ENCODE results near the gene ZNF214.
A peak's percentile ranks its signal among the peaks of the same experiment; 100 is the strongest.
"Not testable (repeated sequence)": the region's sequence is repeated elsewhere in the genome, so short reads cannot be mapped to it uniquely, and the experiment has no call there.

ZNF214 gene

DNA sequence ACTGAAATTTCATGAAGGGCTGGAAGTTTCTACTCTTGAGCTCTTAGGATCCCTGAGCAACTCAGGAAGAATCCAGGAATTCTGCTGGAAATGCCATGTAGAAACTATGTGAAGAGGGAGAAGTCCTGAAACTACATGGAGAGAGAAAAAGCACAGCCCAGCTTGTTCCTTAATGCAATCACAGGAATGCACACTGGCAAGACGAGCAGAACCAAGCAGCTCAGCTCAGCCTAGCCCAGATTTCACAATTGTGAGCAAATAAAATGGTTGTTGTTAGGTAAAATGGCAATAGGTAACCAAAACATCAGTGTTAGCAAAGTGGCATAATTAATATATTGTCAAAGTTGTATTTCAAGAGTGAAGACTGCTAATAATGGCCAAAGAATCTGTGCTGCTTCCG is 28.1 kb downstream of the ZNF214 start:
- TF ChIP-seq, protein P1, sequence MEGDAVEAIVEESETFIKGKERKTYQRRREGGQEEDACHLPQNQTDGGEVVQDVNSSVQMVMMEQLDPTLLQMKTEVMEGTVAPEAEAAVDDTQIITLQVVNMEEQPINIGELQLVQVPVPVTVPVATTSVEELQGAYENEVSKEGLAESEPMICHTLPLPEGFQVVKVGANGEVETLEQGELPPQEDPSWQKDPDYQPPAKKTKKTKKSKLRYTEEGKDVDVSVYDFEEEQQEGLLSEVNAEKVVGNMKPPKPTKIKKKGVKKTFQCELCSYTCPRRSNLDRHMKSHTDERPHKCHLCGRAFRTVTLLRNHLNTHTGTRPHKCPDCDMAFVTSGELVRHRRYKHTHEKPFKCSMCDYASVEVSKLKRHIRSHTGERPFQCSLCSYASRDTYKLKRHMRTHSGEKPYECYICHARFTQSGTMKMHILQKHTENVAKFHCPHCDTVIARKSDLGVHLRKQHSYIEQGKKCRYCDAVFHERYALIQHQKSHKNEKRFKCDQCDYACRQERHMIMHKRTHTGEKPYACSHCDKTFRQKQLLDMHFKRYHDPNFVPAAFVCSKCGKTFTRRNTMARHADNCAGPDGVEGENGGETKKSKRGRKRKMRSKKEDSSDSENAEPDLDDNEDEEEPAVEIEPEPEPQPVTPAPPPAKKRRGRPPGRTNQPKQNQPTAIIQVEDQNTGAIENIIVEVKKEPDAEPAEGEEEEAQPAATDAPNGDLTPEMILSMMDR (IDR thresholded peaks at IDR 0.05; ENCODE audit: low read depth, low read length, missing control alignments) = no peak
- H3K4me3 ChIP-seq (ENCODE audit: low read depth, low read length) = no peak overlapping the region
- no peak for DNase-seq (ENCODE audit: low read depth)

DNA sequence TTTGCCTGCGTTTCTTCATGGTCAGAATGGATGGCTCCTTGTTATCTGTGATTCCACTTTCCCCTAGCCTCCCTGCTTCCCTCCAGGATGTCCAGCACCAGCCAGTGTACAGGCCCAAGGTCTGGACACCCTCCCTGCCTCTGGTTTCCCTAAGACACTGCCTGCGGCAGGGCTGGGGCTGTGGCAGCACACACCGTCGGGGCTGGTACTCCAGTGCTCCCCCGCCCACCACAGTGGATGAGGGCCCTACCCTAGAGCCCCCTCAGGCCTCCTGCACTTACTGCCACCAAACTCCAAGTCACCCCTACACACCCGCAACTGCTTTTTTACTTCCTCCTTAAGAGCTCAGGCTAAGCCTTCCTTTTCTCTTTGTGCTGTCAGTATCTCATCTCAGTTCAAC is 28.9 kb downstream of the ZNF214 start:
- no peak for DNase-seq (ENCODE audit: low read depth)
- TF ChIP-seq, protein P1 (IDR thresholded peaks at IDR 0.05; ENCODE audit: low read depth, low read length, missing control alignments) = no peak
- no peak overlapping the region for H3K4me3 ChIP-seq (ENCODE audit: low read depth, low read length)

DNA sequence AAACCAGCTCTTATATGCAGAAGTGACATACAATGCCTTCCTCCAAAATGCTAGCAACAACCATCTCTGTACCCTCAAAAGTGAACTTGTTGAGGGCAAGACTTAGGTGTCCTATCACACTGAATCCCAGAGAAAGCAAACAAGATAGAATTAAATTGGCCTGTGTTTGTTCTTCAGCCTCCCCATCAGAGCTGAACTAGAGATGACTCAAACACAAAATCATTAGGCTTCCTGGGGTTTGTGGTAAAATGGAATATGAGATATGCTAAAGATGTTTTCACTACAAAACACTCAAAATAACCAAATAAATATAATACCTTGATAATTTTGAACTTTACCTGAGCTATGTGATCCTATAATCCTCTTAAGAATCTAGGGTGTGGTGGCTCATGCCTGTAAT is 31.6 kb downstream of the ZNF214 start:
- H3K4me3 ChIP-seq (ENCODE audit: low read depth, low read length) = no peak overlapping the region
- TF ChIP-seq, protein P1 (IDR thresholded peaks at IDR 0.05; ENCODE audit: low read depth, low read length, missing control alignments) = no peak
- no peak for DNase-seq (ENCODE audit: low read depth)

DNA sequence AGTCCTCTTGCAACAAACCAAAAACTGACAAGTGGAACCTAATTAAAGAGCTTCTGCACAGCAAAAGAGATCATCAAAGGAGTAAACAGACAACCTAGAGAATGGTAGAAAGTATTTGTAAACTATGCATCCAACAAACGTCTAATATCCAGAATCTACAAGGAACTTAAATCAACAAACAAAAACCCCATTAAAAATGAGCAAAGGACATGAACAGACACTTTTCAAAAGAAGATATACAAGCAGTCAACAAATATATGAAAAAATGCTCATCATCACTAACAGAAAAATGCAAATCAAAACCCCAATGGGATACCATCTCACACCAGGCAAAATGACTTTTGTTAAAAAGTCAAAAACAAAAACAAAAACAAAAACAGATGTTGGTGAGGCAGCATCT is 33.7 kb downstream of the ZNF214 start:
- TF ChIP-seq, protein P1 (IDR thresholded peaks at IDR 0.05; ENCODE audit: low read depth, low read length, missing control alignments) = no peak
- no peak overlapping the region for H3K4me3 ChIP-seq (ENCODE audit: low read depth, low read length)
- no peak for DNase-seq (ENCODE audit: low read depth)

DNA sequence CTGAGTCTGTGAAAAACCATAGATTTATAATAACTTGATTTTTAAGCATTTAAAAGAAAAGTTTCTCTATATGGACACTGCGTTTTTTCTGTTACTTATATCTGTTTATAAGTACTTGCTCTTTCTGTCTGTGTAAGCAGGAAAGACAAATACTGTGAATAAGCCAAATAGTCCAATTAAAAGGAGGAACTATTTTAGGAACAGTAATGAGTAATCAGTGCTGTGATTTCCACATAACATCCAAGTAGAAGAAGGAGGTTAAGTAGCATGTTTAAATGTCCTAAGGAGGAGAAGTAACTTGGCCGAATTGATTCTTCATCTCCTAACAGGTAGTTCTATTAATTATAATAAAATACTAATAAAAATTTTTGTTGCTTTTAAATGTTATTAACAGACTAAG is 40.8 kb downstream of the ZNF214 start:
- H3K4me3 ChIP-seq (ENCODE audit: low read depth, low read length) = no peak overlapping the region
- DNase-seq (ENCODE audit: low read depth) = no peak
- TF ChIP-seq, protein P1 (IDR thresholded peaks at IDR 0.05; ENCODE audit: low read depth, low read length, missing control alignments) = no peak

DNA sequence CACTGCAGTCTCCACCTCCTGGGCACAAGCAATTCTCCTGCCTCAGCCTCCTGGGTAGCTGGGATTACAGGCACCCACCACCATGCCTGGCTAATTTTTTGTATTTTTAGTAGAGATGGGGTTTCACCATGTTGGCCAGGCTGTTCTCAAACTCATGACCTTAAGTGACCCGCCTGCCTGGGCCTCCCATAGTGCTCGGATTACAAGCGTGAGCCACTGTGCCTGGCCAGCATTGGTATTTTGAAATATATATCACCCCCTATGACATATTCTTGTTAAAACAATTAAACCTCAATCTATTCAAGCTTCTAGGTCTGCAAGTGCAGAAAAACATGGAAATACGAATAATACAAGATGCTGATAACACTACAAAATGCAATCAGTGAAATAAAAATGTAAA is 50.3 kb downstream of the ZNF214 start:
- H3K4me3 ChIP-seq (ENCODE audit: low read depth, low read length) = not testable (repeated sequence)

DNA sequence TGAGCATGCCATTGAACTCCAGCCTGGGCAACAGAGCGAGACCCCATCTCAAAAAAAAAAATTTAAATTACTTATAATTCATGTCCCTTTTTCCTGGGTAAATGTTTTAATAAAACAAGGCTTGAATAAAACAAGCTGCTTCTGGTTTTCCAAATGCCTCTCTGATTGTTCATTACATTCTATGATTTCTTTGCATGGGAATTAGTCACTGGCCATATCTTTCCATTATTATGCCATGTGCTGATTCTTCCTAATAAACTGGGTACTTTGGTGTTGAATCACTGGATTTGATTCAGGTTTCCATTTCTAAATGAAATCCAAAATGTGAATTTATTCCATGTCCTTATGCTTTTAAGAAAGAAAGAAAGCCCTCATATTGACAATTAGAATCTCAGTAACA is 51.3 kb downstream of the ZNF214 start:
- no peak overlapping the region for H3K4me3 ChIP-seq (ENCODE audit: low read depth, low read length)
- TF ChIP-seq, protein P1 (IDR thresholded peaks at IDR 0.05; ENCODE audit: low read depth, low read length, missing control alignments) = no peak
- no peak for DNase-seq (ENCODE audit: low read depth)

More for the DNA sequence above, 50.3 kb downstream of the ZNF214 start:
- not testable (repeated sequence) for DNase-seq (ENCODE audit: low read depth)

DNA sequence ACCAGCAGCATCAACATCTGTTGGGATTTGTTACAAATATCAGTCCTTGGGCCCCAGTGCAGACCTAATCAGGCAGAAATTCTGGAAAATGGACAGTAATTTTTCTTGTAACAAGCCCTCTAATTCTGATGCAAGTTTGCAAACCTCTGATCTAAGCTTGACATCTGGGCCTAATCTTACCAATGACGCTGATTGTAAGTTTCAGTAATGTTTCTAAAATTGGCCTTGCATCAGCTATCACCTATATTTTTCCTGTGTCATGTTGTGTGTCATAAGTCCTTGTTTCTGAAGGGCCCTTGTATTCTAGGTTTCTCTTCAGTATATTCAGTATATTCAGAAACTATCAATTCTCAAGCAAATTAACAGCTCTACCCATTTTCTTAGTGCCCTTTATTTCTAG is 57.5 kb downstream of the ZNF214 start:
- DNase-seq (ENCODE audit: low read depth) = peak; percentile 22
- TF ChIP-seq, protein P1 (IDR thresholded peaks at IDR 0.05; ENCODE audit: low read depth, low read length, missing control alignments) = no peak
- H3K4me3 ChIP-seq (ENCODE audit: low read depth, low read length) = no peak overlapping the region
